NCI-H446 treated with DMSO at 0.1 percent for 48 hours (cell line): Measurements from ENCODE around the gene RMND5A.

Experiments used
- DNase-seq: peaks from one replicate; lab custom pipeline; 2025; lab: John Stamatoyannopoulos, UW

The RMND5A gene

GRCh38 chr2:86765310-86765695, 45.2 kb downstream of the RMND5A start:
- DNase-seq: no peak

GRCh38 chr2:86768189-86768949, 48.3 kb downstream of the RMND5A start:
- no peak for DNase-seq

GRCh38 chr2:86769838-86770237, 49.7 kb downstream of the RMND5A start:
- no peak for DNase-seq

- no peak for DNase-seq
These were observed 50.8 kb downstream of the RMND5A start for GRCh38 chr2:86770816-86771301.

- DNase-seq: no peak
These were observed 52.5 kb downstream of the RMND5A start for GRCh38 chr2:86772611-86773010.

- no peak for DNase-seq
These were observed 54.8 kb downstream of the RMND5A start for GRCh38 chr2:86774862-86775261.

- no peak for DNase-seq
These were observed 55.2 kb downstream of the RMND5A start for GRCh38 chr2:86775338-86775737.

- no peak for DNase-seq
These were observed 56.4 kb downstream of the RMND5A start for GRCh38 chr2:86776532-86776931.

- no peak for DNase-seq
These were observed 58.9 kb downstream of the RMND5A start for GRCh38 chr2:86778957-86779356.

GRCh38 chr2:86779971-86780370, 59.9 kb downstream of the RMND5A start:
- DNase-seq: no peak

GRCh38 chr2:86781363-86781762, 61.3 kb downstream of the RMND5A start:
- DNase-seq: no peak

GRCh38 chr2:86782748-86783147, 62.7 kb downstream of the RMND5A start:
- DNase-seq: no peak

- no peak for DNase-seq
These were observed 63.7 kb downstream of the RMND5A start for GRCh38 chr2:86783615-86784339.

- DNase-seq: no peak
These were observed 65.4 kb downstream of the RMND5A start for GRCh38 chr2:86785456-86785855.

GRCh38 chr2:86786001-86786536, 66.0 kb downstream of the RMND5A start:
- no peak for DNase-seq

- peak; percentile 33 for DNase-seq
These were observed 67.6 kb downstream of the RMND5A start for GRCh38 chr2:86787736-86788135.

GRCh38 chr2:86788165-86788564, 68.1 kb downstream of the RMND5A start:
- DNase-seq: peak; percentile 30

- no peak for DNase-seq
These were observed 69.0 kb downstream of the RMND5A start for GRCh38 chr2:86788881-86789686.

- no peak for DNase-seq
These were observed 69.6 kb downstream of the RMND5A start for GRCh38 chr2:86789687-86790133.

- no peak for DNase-seq
These were observed 70.1 kb downstream of the RMND5A start for GRCh38 chr2:86790134-86790675.

GRCh38 chr2:86790676-86791572, 70.8 kb downstream of the RMND5A start, which contains the start of gene CD8A:
Gene CD8A (minus strand): TSS chr2:86790913. CDS start chr2:86790825, 88 bp downstream.
- DNase-seq: no peak
